SK-N-SH treated with all-trans-retinoic acid at 6 μM for 48 hours (cell line): ENCODE results near the gene PAPPA2.

ENCODE experiments used
- ATAC-seq: fragments of 200-7000 bp; cut with Tn5 transposase; 3 replicates; pipeline ENCODE4 v1.9.1; 2020; ENCODE audit warnings: mild to moderate bottlenecking, moderate library complexity
- ARNTL ChIP-seq: fragments of 450-650 bp; formaldehyde crosslinking; IDR thresholded peaks from 2 replicates; pipeline ENCODE4 v1.5.0; 2020; ENCODE audit warnings: low read depth, mild to moderate bottlenecking, moderate library complexity, borderline replicate concordance
- BACH2 ChIP-seq: fragments of 250-450 bp; sonication (Bioruptor Pico); IDR thresholded peaks from 2 replicates; pipeline ENCODE4 v1.9.0; 2021; ENCODE audit warnings: mild to moderate bottlenecking, borderline replicate concordance
- ESRRG ChIP-seq: fragments of 250-450 bp; sonication (Bioruptor Pico); IDR thresholded peaks from 2 replicates; pipeline ENCODE4 v1.6.1; 2021; ENCODE audit warnings: mild to moderate bottlenecking
- OSR1 ChIP-seq: fragments of 250-450 bp; sonication (Bioruptor Pico); IDR thresholded peaks from 2 replicates; pipeline ENCODE4 v1.8.0; 2022; ENCODE audit warnings: moderate library complexity, mild to moderate bottlenecking, inconsistent platforms
- PPARA ChIP-seq: fragments of 250-450 bp; sonication (Bioruptor Pico); IDR thresholded peaks from 2 replicates; pipeline ENCODE4 v1.5.0; 2020; ENCODE audit warnings: mild to moderate bottlenecking, borderline replicate concordance
- RARB ChIP-seq: fragments of 250-450 bp; sonication (Bioruptor Pico); IDR thresholded peaks from 2 replicates; pipeline ENCODE4 v1.8.0; 2021; ENCODE audit warnings: mild to moderate bottlenecking, moderate library complexity
- SNAI2 ChIP-seq: fragments of 250-450 bp; sonication (Bioruptor Pico); IDR thresholded peaks from 2 replicates; pipeline ENCODE4 v1.5.0; 2020; ENCODE audit warnings: mild to moderate bottlenecking, moderate library complexity
- TOX ChIP-seq: fragments of 250-450 bp; sonication (Bioruptor Pico); IDR thresholded peaks from 2 replicates; pipeline ENCODE4 v1.8.0; 2021; ENCODE audit warnings: mild to moderate bottlenecking, moderate library complexity, borderline replicate concordance
- TSHZ2 ChIP-seq: fragments of 250-450 bp; sonication (Bioruptor Pico); IDR thresholded peaks from 2 replicates; pipeline ENCODE4 v1.5.0; 2020; ENCODE audit warnings: mild to moderate bottlenecking, moderate library complexity
- ZC3H10 ChIP-seq: fragments of 250-450 bp; sonication (Bioruptor Pico); IDR thresholded peaks from 2 replicates; pipeline ENCODE4 v1.5.1; 2021; ENCODE audit warnings: mild to moderate bottlenecking, moderate library complexity
- ZFP3 ChIP-seq: fragments of 250-450 bp; sonication (Bioruptor Pico); IDR thresholded peaks from 2 replicates; pipeline ENCODE4 v1.5.0; 2020; ENCODE audit warnings: mild to moderate bottlenecking, moderate library complexity
- ZFP30 ChIP-seq: fragments of 450-650 bp; formaldehyde crosslinking; IDR thresholded peaks from 2 replicates; pipeline ENCODE4 v1.5.0; 2022; ENCODE audit warnings: mild to moderate bottlenecking, moderate library complexity
- ZNF565 ChIP-seq: fragments of 450-650 bp; formaldehyde crosslinking; conservative IDR thresholded peaks from 2 replicates; pipeline ENCODE4 v1.5.0; 2020; ENCODE audit warnings: low read depth, mild to moderate bottlenecking, moderate library complexity
- ZNF70 ChIP-seq: fragments of 450-650 bp; formaldehyde crosslinking; IDR thresholded peaks from 2 replicates; pipeline ENCODE4 v1.5.0; 2020; ENCODE audit warnings: mild to moderate bottlenecking, moderate library complexity
- ZNF8 ChIP-seq: fragments of 450-650 bp; formaldehyde crosslinking; IDR thresholded peaks from 2 replicates; pipeline ENCODE4 v1.5.0; 2020; ENCODE audit warnings: mild to moderate bottlenecking, moderate library complexity
- TF ChIP-seq, protein P1 (sequence below): fragments of 250-450 bp; sonication (Bioruptor Pico); IDR thresholded peaks from 2 replicates; pipeline ENCODE4 v1.5.1; 2021; ENCODE audit warnings: mild to moderate bottlenecking, moderate library complexity
- TF ChIP-seq, protein P2 (sequence below): fragments of 250-450 bp; sonication (Bioruptor Pico); IDR thresholded peaks from 2 replicates; pipeline ENCODE4 v1.5.1; 2020; ENCODE audit warnings: low read depth, mild to moderate bottlenecking, moderate library complexity
- TF ChIP-seq, protein P3 (sequence below): fragments of 250-450 bp; sonication (Bioruptor Pico); IDR thresholded peaks from 2 replicates; pipeline ENCODE4 v1.8.0; 2021; ENCODE audit warnings: low read depth, mild to moderate bottlenecking, moderate library complexity, borderline replicate concordance
- TF ChIP-seq, protein P4 (sequence below): fragments of 250-450 bp; sonication (Bioruptor Pico); IDR thresholded peaks from 2 replicates; pipeline ENCODE4 v1.8.0; 2020; ENCODE audit warnings: mild to moderate bottlenecking, moderate library complexity, borderline replicate concordance

The PAPPA2 gene

GRCh38 chr1:176717066-176717750 is 254.2 kb downstream of the PAPPA2 start:
- no peak for ATAC-seq
- TF ChIP-seq ESRRG (CRISPR knock-in tag), result no peak
- TF ChIP-seq ZNF70 (CRISPR knock-in tag), result no peak
- TF ChIP-seq, protein P1, sequence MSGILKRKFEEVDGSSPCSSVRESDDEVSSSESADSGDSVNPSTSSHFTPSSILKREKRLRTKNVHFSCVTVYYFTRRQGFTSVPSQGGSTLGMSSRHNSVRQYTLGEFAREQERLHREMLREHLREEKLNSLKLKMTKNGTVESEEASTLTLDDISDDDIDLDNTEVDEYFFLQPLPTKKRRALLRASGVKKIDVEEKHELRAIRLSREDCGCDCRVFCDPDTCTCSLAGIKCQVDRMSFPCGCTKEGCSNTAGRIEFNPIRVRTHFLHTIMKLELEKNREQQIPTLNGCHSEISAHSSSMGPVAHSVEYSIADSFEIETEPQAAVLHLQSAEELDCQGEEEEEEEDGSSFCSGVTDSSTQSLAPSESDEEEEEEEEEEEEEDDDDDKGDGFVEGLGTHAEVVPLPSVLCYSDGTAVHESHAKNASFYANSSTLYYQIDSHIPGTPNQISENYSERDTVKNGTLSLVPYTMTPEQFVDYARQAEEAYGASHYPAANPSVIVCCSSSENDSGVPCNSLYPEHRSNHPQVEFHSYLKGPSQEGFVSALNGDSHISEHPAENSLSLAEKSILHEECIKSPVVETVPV, result no peak
- TF ChIP-seq, protein P2, sequence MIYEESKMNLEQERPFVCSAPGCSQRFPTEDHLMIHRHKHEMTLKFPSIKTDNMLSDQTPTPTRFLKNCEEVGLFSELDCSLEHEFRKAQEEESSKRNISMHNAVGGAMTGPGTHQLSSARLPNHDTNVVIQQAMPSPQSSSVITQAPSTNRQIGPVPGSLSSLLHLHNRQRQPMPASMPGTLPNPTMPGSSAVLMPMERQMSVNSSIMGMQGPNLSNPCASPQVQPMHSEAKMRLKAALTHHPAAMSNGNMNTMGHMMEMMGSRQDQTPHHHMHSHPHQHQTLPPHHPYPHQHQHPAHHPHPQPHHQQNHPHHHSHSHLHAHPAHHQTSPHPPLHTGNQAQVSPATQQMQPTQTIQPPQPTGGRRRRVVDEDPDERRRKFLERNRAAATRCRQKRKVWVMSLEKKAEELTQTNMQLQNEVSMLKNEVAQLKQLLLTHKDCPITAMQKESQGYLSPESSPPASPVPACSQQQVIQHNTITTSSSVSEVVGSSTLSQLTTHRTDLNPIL (CRISPR knock-in tag), result no peak
- TF ChIP-seq ZNF565, result no peak
- TF ChIP-seq, protein P3, sequence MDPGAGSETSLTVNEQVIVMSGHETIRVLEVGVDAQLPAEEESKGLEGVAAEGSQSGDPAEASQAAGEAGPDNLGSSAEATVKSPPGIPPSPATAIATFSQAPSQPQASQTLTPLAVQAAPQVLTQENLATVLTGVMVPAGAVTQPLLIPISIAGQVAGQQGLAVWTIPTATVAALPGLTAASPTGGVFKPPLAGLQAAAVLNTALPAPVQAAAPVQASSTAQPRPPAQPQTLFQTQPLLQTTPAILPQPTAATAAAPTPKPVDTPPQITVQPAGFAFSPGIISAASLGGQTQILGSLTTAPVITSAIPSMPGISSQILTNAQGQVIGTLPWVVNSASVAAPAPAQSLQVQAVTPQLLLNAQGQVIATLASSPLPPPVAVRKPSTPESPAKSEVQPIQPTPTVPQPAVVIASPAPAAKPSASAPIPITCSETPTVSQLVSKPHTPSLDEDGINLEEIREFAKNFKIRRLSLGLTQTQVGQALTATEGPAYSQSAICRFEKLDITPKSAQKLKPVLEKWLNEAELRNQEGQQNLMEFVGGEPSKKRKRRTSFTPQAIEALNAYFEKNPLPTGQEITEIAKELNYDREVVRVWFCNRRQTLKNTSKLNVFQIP (CRISPR knock-in tag), result no peak
- no peak for TF ChIP-seq ARNTL (CRISPR knock-in tag)
- no peak for TF ChIP-seq ZNF8 (CRISPR knock-in tag)
- TF ChIP-seq SNAI2, result no peak
- no peak for TF ChIP-seq ZFP3 (CRISPR knock-in tag)
- no peak for TF ChIP-seq BACH2 (CRISPR knock-in tag)
- no peak for TF ChIP-seq OSR1 (CRISPR knock-in tag)
- TF ChIP-seq ZC3H10 (CRISPR knock-in tag), result no peak
- no peak for TF ChIP-seq PPARA (CRISPR knock-in tag)
- TF ChIP-seq, protein P4, sequence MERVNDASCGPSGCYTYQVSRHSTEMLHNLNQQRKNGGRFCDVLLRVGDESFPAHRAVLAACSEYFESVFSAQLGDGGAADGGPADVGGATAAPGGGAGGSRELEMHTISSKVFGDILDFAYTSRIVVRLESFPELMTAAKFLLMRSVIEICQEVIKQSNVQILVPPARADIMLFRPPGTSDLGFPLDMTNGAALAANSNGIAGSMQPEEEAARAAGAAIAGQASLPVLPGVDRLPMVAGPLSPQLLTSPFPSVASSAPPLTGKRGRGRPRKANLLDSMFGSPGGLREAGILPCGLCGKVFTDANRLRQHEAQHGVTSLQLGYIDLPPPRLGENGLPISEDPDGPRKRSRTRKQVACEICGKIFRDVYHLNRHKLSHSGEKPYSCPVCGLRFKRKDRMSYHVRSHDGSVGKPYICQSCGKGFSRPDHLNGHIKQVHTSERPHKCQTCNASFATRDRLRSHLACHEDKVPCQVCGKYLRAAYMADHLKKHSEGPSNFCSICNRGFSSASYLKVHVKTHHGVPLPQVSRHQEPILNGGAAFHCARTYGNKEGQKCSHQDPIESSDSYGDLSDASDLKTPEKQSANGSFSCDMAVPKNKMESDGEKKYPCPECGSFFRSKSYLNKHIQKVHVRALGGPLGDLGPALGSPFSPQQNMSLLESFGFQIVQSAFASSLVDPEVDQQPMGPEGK, result no peak
- TF ChIP-seq ZFP30 (CRISPR knock-in tag), result no peak
- TF ChIP-seq TSHZ2, result no peak
- no peak for TF ChIP-seq TOX (CRISPR knock-in tag)
- TF ChIP-seq, all 23 proteins: peak for 0

DNA sequence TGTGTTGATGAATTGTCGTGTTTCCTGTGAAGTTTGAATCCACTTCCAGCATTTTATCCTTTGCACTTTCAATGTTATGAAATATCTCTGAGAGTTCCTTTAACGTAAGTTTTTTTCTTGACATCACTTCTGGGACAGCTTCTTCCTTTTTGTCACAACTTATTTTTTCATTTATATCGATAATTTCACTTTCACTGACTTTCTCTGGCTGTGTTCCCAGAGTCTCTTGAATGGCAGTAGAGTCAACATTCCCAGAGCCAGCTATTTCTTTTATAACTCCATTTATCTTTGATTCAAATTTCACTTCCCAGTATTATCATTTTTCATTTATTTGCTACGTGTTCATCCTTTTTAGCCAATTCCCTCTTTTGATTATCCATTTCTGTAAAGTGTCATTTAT is 256.5 kb downstream of the PAPPA2 start:
- TF ChIP-seq SNAI2 (no peak), TSHZ2 (no peak), RARB (CRISPR knock-in tag) (no peak), ZFP3 (CRISPR knock-in tag) (no peak), ESRRG (CRISPR knock-in tag) (no peak)
- TF ChIP-seq, protein P2 (CRISPR knock-in tag), result no peak
- TF ChIP-seq, protein P3 (CRISPR knock-in tag), result no peak
- TF ChIP-seq, protein P4, result no peak
- ATAC-seq, result no peak
